KOPT-K1 (cell line): ENCODE measurements around the gene C1orf226.

Source experiments
- H3K27ac ChIP-seq: fragments of 200-600 bp; sonication (generic); 2 replicates; pipeline ENCODE4 v1.5.1; 2016; ENCODE audit warnings: antibody characterized with exemption, mild to moderate bottlenecking, low read depth, low read length; ENCODE audit not compliant: poor library complexity, severe bottlenecking
- H3K36me3 ChIP-seq: fragments of 200-600 bp; sonication (generic); 2 replicates; pipeline ENCODE4 v1.5.1; 2017; ENCODE audit warnings: antibody characterized with exemption, mild to moderate bottlenecking, low read length, moderate library complexity; ENCODE audit not compliant: insufficient read depth
- H3K9me3 ChIP-seq: fragments of 200-600 bp; sonication (generic); 2 replicates; pipeline ENCODE4 v1.5.1; 2017; ENCODE audit warnings: antibody characterized with exemption, low read length, mild to moderate bottlenecking; ENCODE audit not compliant: insufficient read depth, poor library complexity, severe bottlenecking

C1orf226 gene

GRCh38 chr1:162385702-162386101 is 4.2 kb downstream of the C1orf226 start:
- H3K9me3 ChIP-seq, result no peaks in the 10 kb centered on the region
- no peak overlapping the region for H3K27ac ChIP-seq
- no peaks in the 10 kb centered on the region for H3K36me3 ChIP-seq

- H3K9me3 ChIP-seq, result no peaks in the 10 kb centered on the region
- no peaks in the 10 kb centered on the region for H3K36me3 ChIP-seq
- H3K27ac ChIP-seq, result no peak overlapping the region
Observed at GRCh38 chr1:162386292-162387225, 5.0 kb downstream of the C1orf226 start.

- no peaks in the 10 kb centered on the region for H3K36me3 ChIP-seq
- H3K27ac ChIP-seq, result no peak overlapping the region
- no peaks in the 10 kb centered on the region for H3K9me3 ChIP-seq
Observed at GRCh38 chr1:162387226-162388082, 5.9 kb downstream of the C1orf226 start.

- H3K9me3 ChIP-seq, result no peaks in the 10 kb centered on the region
Observed at GRCh38 chr1:162388083-162388594, 6.6 kb downstream of the C1orf226 start.

GRCh38 chr1:162388615-162389014 is 7.1 kb downstream of the C1orf226 start:
- Histone ChIP-seq H3K9me3 (no peaks in the 10 kb centered on the region), H3K36me3 (no peaks in the 10 kb centered on the region), H3K27ac (no peak overlapping the region)

More at GRCh38 chr1:162388083-162388594, 6.6 kb downstream of the C1orf226 start:
- Histone ChIP-seq H3K36me3 (no peaks in the 10 kb centered on the region), H3K27ac (no peak overlapping the region)

- Histone ChIP-seq H3K9me3 (no peaks in the 10 kb centered on the region), H3K36me3 (no peaks in the 10 kb centered on the region), H3K27ac (no peak overlapping the region)
Observed at GRCh38 chr1:162389021-162389818, 7.7 kb downstream of the C1orf226 start.

GRCh38 chr1:162389971-162390370 is 8.4 kb downstream of the C1orf226 start:
- no peaks in the 10 kb centered on the region for H3K9me3 ChIP-seq
- no peaks in the 10 kb centered on the region for H3K36me3 ChIP-seq
- H3K27ac ChIP-seq, result no peak overlapping the region

GRCh38 chr1:162390396-162391185 is 9.1 kb downstream of the C1orf226 start:
- Histone ChIP-seq H3K36me3 (no peaks in the 10 kb centered on the region), H3K9me3 (no peaks in the 10 kb centered on the region), H3K27ac (no peak overlapping the region)

- Histone ChIP-seq H3K36me3 (no peaks in the 10 kb centered on the region), H3K27ac (no peak overlapping the region), H3K9me3 (no peaks in the 10 kb centered on the region)
Observed at GRCh38 chr1:162391790-162392563, 10.4 kb downstream of the C1orf226 start.

- no peak overlapping the region for H3K27ac ChIP-seq
- no peaks in the 10 kb centered on the region for H3K36me3 ChIP-seq
- H3K9me3 ChIP-seq, result no peaks in the 10 kb centered on the region
Observed at GRCh38 chr1:162396201-162396906, 14.8 kb downstream of the C1orf226 start.

GRCh38 chr1:162397039-162397448 is 15.5 kb downstream of the C1orf226 start:
- Histone ChIP-seq H3K27ac (no peak overlapping the region), H3K9me3 (no peaks in the 10 kb centered on the region), H3K36me3 (no peaks in the 10 kb centered on the region)

GRCh38 chr1:162397943-162398560 is 16.5 kb downstream of the C1orf226 start:
- Histone ChIP-seq H3K36me3 (no peaks in the 10 kb centered on the region), H3K27ac (no peak overlapping the region), H3K9me3 (no peaks in the 10 kb centered on the region)
